Activated naive CD8-positive, alpha-beta T cell (primary cell): ENCODE data around the gene SHANK1.
A peak's percentile ranks its signal among the peaks of the same experiment; 100 is the strongest.

Experiments
- H3K27ac Mint-ChIP-seq: one replicate; pipeline ENCODE4 v1.8.0; 2021; ENCODE audit warnings: mixed read lengths
- H3K27me3 Mint-ChIP-seq: one replicate; pipeline ENCODE4 v1.8.0; 2021; ENCODE audit warnings: mixed read lengths
- H3K36me3 Mint-ChIP-seq: one replicate; pipeline ENCODE4 v1.8.0; 2021; ENCODE audit warnings: mixed read lengths
- H3K4me1 Mint-ChIP-seq: one replicate; pipeline ENCODE4 v1.8.0; 2021; ENCODE audit warnings: low read depth, mixed read lengths
- H3K4me3 Mint-ChIP-seq: one replicate; pipeline ENCODE4 v1.8.0; 2021; ENCODE audit warnings: mild to moderate bottlenecking, mixed read lengths
- H3K9me3 Mint-ChIP-seq: one replicate; pipeline ENCODE4 v1.8.0; 2021; ENCODE audit warnings: low read depth, mixed read lengths

SHANK1 gene

DNA sequence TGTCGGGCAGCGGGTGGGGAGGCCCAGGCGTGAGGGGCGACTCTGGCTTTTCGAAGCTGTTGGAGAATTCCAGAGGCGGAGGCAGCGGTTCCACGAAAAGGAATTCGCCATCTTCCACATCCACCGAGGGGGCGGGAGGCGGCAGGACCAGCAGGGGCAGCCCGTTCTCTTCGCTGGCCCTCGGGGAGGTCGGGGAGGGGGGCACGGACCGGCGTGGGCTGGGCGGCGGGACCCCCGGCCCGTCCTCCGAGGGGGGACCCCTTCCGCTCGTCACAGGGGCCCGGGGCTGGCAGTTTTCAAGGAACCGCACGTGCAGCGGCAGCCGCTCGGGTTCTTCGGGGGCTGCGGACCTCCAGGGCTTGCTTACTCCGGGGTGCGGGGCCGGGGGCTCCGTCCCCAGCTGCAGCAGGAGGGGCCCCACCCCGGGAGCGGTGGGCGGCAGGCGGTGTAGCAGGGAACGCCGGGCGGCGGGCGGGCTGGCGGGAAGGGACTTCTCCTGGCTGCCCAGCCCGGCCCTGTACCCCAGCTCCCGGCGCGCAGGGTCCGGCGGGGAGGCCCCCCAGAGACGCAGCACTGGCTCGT lies 52.3 kb downstream of the SHANK1 start:
- no peaks in the 10 kb centered on the region for H3K36me3 Mint-ChIP-seq
- no peaks in the 10 kb centered on the region for H3K9me3 Mint-ChIP-seq
- H3K4me3 Mint-ChIP-seq: no peak overlapping the region
- peaks cover 26% of the 10 kb centered on the region for H3K27me3 Mint-ChIP-seq
- peaks cover 1% of the 10 kb centered on the region for H3K4me1 Mint-ChIP-seq
- no peak overlapping the region for H3K27ac Mint-ChIP-seq

GRCh38 chr19:50666346-50667176 lies 53.0 kb downstream of the SHANK1 start:
- Mint-ChIP-seq H3K4me3 (no peak overlapping the region), H3K36me3 (no peaks in the 10 kb centered on the region), H3K9me3 (no peaks in the 10 kb centered on the region), H3K4me1 (peaks cover 1% of the 10 kb centered on the region), H3K27me3 (peaks cover 23% of the 10 kb centered on the region), H3K27ac (no peak overlapping the region)

DNA sequence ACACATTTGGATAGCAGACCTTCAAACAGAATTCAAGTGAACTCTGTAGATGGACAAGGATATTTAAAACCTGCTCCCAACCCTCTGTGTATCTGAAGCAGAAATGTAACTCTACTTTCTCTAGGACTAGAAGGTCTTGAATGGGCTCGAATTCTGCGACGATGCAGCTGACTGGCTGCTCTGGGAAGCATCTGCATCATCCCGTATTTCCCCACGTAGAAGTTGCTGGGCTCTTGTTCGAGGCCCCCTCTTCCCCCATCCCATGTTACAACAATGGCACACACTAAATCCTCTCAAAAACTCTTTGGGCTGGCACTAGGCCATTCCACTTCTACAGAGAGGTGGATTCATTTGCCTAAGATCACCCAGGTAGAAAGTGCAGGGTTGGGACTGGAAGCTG lies 55.4 kb downstream of the SHANK1 start:
- peaks cover 3% of the 10 kb centered on the region for H3K4me1 Mint-ChIP-seq

DNA sequence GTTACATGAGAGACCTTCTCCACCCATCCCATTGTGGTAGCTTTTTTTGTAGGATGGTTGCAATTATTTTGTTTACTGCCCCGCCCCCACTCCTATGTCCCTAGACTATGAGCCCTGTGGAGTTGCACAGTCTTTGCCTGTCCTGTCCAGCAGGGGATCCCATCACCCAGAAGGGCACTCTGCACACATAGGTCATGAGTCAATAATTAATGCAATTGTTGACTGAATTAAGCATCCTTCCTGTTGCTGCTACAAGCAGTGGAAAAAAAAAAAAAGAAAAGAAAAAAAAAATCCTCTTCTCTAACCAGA lies 56.2 kb downstream of the SHANK1 start:
- Mint-ChIP-seq H3K4me1 (peaks cover 6% of the 10 kb centered on the region), H3K4me3 (no peak overlapping the region), H3K9me3 (no peaks in the 10 kb centered on the region), H3K27me3 (peaks cover 18% of the 10 kb centered on the region), H3K27ac (no peak overlapping the region), H3K36me3 (no peaks in the 10 kb centered on the region)

More for the DNA sequence above, 55.4 kb downstream of the SHANK1 start:
- Mint-ChIP-seq H3K36me3 (no peaks in the 10 kb centered on the region), H3K9me3 (no peaks in the 10 kb centered on the region), H3K4me3 (no peak overlapping the region), H3K27ac (no peak overlapping the region), H3K27me3 (peaks cover 18% of the 10 kb centered on the region)

- H3K27ac Mint-ChIP-seq: no peak overlapping the region
- H3K4me3 Mint-ChIP-seq: no peak overlapping the region
- no peaks in the 10 kb centered on the region for H3K36me3 Mint-ChIP-seq
- H3K9me3 Mint-ChIP-seq: no peaks in the 10 kb centered on the region
- H3K27me3 Mint-ChIP-seq: peaks cover 22% of the 10 kb centered on the region
- H3K4me1 Mint-ChIP-seq: peaks cover 12% of the 10 kb centered on the region
These were observed 56.7 kb downstream of the SHANK1 start for GRCh38 chr19:50662651-50663481.

GRCh38 chr19:50661766-50662650 lies 57.6 kb downstream of the SHANK1 start:
- Mint-ChIP-seq H3K9me3 (peaks cover 5% of the 10 kb centered on the region), H3K4me1 (peaks cover 20% of the 10 kb centered on the region), H3K4me3 (no peak overlapping the region), H3K27ac (no peak overlapping the region), H3K27me3 (peaks cover 22% of the 10 kb centered on the region), H3K36me3 (no peaks in the 10 kb centered on the region)

DNA sequence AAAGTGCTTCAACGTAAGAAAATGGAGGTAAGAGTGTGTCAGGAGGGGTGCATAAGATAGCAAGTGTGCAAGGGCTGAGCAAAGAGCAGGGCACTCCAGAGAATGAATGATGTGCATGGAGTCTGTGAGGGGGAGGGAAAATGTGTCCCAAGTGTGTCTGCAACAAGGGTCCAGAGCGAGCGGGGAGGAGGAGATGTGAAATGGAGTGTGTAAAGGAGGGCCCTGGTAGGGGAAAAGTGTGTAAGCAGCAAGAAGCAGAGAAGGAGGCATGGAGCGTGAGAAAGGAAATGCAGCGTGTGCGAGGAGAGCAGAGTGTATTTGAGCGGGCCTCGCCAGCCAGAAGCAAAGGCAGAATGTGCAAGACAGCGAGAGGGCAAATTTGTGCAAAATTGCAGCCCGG lies 58.6 kb downstream of the SHANK1 start:
- Mint-ChIP-seq H3K9me3 (peaks cover 5% of the 10 kb centered on the region), H3K4me3 (no peak overlapping the region), H3K36me3 (no peaks in the 10 kb centered on the region), H3K27me3 (peaks cover 24% of the 10 kb centered on the region), H3K27ac (no peak overlapping the region), H3K4me1 (peaks cover 20% of the 10 kb centered on the region)

GRCh38 chr19:50660088-50660366 lies 59.6 kb downstream of the SHANK1 start:
- Mint-ChIP-seq H3K36me3 (no peaks in the 10 kb centered on the region), H3K27me3 (peaks cover 28% of the 10 kb centered on the region), H3K4me3 (peak overlapping the region; percentile 46), H3K4me1 (peaks cover 20% of the 10 kb centered on the region), H3K27ac (no peak overlapping the region), H3K9me3 (peaks cover 5% of the 10 kb centered on the region)

- peaks cover 32% of the 10 kb centered on the region for H3K27me3 Mint-ChIP-seq
- peak overlapping the region; percentile 35 for H3K4me3 Mint-ChIP-seq
- no peak overlapping the region for H3K27ac Mint-ChIP-seq
- peaks cover 5% of the 10 kb centered on the region for H3K9me3 Mint-ChIP-seq
- H3K36me3 Mint-ChIP-seq: peaks cover 3% of the 10 kb centered on the region
- peaks cover 20% of the 10 kb centered on the region for H3K4me1 Mint-ChIP-seq
These were observed 60.1 kb downstream of the SHANK1 start for GRCh38 chr19:50659318-50660087.

- Mint-ChIP-seq H3K9me3 (peaks cover 5% of the 10 kb centered on the region), H3K36me3 (peaks cover 3% of the 10 kb centered on the region), H3K27ac (peak overlapping the region; percentile 91), H3K4me3 (peak overlapping the region; percentile 86), H3K27me3 (peaks cover 29% of the 10 kb centered on the region), H3K4me1 (peaks cover 20% of the 10 kb centered on the region)
These were observed 60.9 kb downstream of the SHANK1 start for GRCh38 chr19:50658441-50659317.

DNA sequence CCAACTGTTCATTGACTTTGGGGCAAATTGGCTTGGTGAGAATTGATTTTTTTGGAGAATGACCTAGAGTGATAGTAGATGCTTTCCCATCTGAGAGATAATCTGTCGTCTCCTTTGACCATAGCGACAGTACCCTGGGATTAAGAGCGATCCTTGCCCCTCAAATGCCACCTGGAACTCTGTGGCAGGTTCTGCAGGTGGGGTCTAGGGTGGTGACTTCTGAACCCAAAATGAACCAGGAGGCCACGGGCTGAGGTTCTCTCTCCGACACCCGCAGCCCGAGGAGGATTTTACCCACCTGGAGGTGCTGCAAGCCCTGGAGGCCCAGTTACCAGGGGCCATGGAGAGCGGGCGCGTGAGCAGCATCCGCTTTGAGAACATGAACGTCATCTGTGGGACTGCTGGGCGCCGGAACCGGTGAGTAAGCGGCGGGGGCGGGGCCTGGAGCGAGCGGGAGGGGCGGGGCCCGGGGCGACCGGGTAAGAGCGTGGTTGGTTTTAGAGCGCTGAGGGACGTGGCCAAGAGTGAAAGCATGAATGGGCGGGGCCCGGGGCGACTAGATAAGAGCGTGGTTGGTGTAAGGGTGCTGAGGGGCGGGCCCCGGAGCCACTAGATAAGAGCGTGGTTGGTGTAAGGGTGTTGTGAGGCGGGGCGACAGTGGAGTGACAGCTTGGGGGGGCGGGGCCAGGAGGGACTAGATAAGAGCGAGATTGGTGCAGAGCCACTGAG lies 61.7 kb downstream of the SHANK1 start:
- Mint-ChIP-seq H3K36me3 (peaks cover 3% of the 10 kb centered on the region), H3K27ac (peak overlapping the region; percentile 91), H3K9me3 (peaks cover 5% of the 10 kb centered on the region), H3K4me3 (peak overlapping the region; percentile 86), H3K27me3 (peaks cover 31% of the 10 kb centered on the region), H3K4me1 (peaks cover 20% of the 10 kb centered on the region)

DNA sequence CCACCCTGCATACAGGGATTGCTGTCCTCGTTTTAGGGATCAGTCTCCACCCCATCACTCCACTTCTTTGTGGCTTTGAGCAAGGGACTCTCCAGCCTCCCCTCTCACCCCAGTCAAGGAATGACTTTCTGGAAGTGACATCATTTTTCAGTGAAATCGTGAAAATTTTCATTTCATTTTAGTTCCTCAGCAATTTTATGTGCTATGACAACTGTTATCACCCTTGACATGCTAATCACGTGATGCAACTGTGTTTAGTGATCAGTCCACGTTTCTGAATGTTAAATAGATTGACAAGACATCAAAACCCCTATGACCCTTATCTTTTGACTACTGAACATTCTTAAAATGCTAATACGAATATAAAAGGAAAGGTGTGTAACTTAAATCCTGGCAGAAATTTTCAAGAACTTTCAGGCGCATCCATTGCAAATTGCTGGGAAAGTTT lies 62.4 kb downstream of the SHANK1 start:
- Mint-ChIP-seq H3K36me3 (peaks cover 3% of the 10 kb centered on the region), H3K27me3 (peaks cover 36% of the 10 kb centered on the region), H3K4me3 (peak overlapping the region; percentile 86), H3K4me1 (peaks cover 20% of the 10 kb centered on the region), H3K9me3 (peaks cover 5% of the 10 kb centered on the region), H3K27ac (peak overlapping the region; percentile 54)

GRCh38 chr19:50654882-50655281 lies 64.7 kb downstream of the SHANK1 start:
- H3K27me3 Mint-ChIP-seq: peaks cover 28% of the 10 kb centered on the region

More at GRCh38 chr19:50654882-50655281, 64.7 kb downstream of the SHANK1 start:
- Mint-ChIP-seq H3K36me3 (peaks cover 3% of the 10 kb centered on the region), H3K9me3 (peaks cover 5% of the 10 kb centered on the region), H3K4me1 (peaks cover 18% of the 10 kb centered on the region), H3K27ac (no peak overlapping the region), H3K4me3 (no peak overlapping the region)
